Fibroblast of pulmonary artery (primary cell): ENCODE measurements around the gene TMEM79.

Experiments
- DNase-seq: peaks from one replicate; pipeline ENCODE4 v3.0.0-alpha.2; 2010; ENCODE audit warnings: low read depth
- H3K4me3 ChIP-seq: replicated peaks from 2 replicates; pipeline ENCODE4 v1.5.1; 2011; ENCODE audit warnings: low read depth, mild to moderate bottlenecking, control low read depth, low read length, moderate library complexity
- TF ChIP-seq, protein P1 (sequence below): IDR thresholded peaks from 2 replicates; pipeline ENCODE4 v1.5.1; 2011; ENCODE audit warnings: mild to moderate bottlenecking, control low read depth, low read length, inconsistent platforms; ENCODE audit errors: missing control alignments

TMEM79 gene

DNA sequence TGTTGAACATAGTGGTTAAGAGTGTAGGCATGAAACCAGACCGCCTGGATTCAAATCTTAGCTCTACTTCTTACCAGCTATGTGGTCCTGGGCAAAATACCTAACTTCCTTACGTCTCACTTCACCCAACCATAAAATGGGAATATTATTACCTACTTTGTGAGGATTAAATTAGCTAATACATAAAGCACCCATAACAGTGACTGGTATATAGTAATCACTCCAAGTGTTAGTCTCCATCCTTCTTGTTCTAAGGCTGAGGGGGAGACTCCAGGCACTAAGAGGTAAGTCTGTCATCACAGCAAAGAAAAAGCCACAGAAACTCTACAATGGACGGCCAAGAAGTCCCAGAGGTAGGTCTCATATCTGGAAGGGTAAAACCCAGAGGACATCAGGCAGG lies 4.3 kb upstream of the TMEM79 start:
- no peak overlapping the region for H3K4me3 ChIP-seq
- TF ChIP-seq, protein P1, sequence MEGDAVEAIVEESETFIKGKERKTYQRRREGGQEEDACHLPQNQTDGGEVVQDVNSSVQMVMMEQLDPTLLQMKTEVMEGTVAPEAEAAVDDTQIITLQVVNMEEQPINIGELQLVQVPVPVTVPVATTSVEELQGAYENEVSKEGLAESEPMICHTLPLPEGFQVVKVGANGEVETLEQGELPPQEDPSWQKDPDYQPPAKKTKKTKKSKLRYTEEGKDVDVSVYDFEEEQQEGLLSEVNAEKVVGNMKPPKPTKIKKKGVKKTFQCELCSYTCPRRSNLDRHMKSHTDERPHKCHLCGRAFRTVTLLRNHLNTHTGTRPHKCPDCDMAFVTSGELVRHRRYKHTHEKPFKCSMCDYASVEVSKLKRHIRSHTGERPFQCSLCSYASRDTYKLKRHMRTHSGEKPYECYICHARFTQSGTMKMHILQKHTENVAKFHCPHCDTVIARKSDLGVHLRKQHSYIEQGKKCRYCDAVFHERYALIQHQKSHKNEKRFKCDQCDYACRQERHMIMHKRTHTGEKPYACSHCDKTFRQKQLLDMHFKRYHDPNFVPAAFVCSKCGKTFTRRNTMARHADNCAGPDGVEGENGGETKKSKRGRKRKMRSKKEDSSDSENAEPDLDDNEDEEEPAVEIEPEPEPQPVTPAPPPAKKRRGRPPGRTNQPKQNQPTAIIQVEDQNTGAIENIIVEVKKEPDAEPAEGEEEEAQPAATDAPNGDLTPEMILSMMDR, result no peak
- no peak for DNase-seq

DNA sequence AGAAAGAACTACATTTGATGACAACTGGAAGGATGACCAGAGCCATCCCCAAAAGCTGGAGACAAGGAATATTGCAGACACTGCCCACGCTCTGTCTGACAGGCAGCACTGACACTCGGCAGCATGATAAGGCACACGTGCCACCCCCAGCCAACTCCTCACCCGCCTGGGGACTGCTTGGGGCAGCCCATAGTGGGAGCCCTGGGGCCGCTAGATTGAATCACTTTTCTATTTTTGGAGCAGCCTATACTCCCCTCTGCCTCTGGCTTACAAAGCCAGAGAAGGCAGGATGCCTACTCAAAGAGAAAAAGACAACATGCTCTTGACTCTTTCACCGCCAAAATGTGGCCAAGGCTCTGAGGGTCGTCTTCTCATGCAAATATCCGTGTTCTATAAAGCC lies 2.8 kb upstream of the TMEM79 start:
- TF ChIP-seq, protein P1, result peak; percentile 7
- peak overlapping the region; percentile 93 for H3K4me3 ChIP-seq
- peak; percentile 51 for DNase-seq

DNA sequence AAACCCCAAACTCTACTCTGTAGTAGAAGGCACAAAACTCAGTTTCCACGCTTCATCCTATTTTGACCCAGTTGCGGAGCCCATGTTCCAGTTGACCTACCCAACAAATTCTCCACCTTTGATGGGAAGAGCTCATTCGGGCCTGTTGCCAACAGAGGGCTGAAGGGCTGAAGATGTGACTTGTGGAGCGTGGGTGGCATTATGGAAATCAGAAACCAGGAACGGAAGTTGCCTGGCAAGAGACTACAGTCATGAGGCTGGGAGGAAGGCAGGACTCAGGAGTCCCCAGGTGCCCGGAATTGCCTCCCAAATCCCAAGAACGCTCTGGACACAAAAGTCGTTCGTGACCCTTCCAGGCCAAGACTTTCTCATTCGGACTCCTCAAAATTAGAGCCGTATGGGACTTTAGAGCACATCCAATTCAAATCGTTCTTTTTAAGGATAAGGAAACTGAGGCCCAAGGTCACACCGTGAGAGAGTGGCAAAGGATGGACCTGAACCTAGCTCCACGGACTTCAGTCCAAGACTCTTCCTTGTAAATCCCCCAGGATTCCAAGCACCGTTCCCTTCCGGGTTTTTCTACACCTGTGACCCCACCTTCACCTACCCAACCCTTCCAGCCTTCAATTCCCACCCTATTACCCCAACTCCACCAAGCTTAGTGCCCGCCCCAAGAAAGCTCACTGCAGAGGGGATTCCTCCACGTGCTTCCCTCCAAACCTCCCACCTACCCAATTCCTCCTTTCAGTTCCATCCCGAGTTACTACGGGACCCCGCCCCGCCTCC lies 2.2 kb upstream of the TMEM79 start:
- DNase-seq, result no peak
- TF ChIP-seq, protein P1, result no peak

DNA sequence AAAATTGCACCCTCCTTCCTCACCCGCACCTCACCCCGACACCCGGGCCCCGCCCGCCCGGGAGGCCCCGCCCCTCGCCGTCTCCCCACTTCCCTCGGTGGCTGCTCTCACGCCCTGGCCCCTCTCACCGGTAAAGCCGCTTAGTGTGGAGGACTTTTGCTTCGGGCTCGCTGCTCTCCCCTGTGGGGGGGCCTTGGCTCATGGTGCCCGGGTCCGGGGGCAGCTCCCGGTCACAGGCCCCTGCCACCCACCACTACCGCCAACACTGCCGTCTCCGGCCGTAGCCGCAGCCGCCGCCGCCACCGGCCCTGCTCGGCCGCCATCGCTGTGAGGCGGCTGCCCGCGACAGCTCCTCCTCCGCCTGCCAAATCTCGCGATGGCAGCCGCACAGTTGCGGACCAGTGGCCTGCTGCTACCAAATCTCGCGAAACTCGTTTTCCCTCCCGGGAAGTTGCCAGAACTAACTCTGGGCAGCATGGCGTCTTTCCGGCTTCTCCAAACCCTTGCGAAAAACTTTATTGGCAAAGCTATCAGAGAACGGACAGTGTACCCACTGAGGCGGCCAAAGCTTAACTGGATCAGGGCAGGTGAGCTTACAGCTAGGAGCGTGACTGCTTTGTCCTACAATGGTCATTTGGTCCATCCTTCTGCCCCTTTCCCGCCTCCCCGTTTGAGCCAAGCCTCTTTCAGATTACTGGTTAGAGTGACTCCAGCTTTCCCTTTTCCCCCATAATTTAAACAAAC lies 1.5 kb upstream of the TMEM79 start, which contains the start of gene SMG5:
Gene SMG5 (minus strand): TSS at position 347 of the 744 bp plus-strand sequence. CDS start 145 bp downstream, at position 202.
- peak; percentile 100 for DNase-seq
- H3K4me3 ChIP-seq, result peak within 1 kb of the TSS; percentile 93
- TF ChIP-seq, protein P1, result no peak

More for the DNA sequence above, 2.2 kb upstream of the TMEM79 start:
- peak overlapping the region; percentile 93 for H3K4me3 ChIP-seq

DNA sequence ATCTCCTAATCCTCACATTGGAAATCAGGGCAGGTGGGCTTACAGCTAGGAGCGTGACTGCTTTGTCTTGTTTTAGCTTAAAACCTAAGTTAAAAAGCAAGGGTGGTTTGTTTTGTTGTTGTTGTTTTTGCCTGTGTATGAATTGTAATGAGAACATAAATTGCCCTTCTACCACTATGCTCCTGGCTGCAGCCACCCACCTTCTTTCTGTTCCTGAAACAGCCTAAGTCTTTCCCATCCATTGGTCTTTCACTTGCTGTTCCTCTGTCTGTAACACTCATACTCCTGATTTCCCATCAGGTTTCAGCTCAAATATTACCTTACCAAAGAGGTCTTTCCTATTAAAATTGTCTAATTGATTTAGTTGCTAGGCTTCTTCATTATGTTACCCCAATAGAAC lies 604 bp upstream of the TMEM79 start:
- H3K4me3 ChIP-seq, result peak overlapping the region; percentile 93
- TF ChIP-seq, protein P1, result no peak
- DNase-seq, result no peak

DNA sequence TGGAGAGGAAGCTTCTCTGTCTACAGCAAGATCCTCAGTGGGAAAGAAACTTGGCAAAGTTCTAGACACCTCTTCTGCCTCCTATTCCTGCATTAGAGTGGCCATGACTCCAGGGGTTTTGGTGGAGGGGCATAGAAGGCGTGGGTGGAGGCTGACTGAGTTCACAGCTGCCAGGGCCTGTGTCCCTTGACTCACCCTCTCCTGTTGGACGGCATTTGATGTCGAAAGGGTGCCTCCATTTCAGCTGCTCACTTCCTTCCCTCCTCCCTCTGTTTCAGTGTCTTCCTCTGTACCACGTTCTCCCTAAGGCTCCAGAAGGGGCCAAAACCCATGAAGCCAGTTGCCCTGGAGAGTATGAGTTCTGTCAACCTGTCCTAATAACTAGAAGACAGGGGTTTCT lies 632 bp downstream of the TMEM79 start:
- no peak overlapping the region for H3K4me3 ChIP-seq
- no peak for DNase-seq
- TF ChIP-seq, protein P1, result no peak
